Measurements from ENCODE around the gene PSKH1. TPM values are rescaled to one million over a fixed set of nuclear protein-coding genes. Genes with fewer than 3 reads are reported as not detected.

The PSKH1 gene
- total RNA-seq, 2 experiments from 2014 or later: 10.0 to 11.7 TPM

DNA sequence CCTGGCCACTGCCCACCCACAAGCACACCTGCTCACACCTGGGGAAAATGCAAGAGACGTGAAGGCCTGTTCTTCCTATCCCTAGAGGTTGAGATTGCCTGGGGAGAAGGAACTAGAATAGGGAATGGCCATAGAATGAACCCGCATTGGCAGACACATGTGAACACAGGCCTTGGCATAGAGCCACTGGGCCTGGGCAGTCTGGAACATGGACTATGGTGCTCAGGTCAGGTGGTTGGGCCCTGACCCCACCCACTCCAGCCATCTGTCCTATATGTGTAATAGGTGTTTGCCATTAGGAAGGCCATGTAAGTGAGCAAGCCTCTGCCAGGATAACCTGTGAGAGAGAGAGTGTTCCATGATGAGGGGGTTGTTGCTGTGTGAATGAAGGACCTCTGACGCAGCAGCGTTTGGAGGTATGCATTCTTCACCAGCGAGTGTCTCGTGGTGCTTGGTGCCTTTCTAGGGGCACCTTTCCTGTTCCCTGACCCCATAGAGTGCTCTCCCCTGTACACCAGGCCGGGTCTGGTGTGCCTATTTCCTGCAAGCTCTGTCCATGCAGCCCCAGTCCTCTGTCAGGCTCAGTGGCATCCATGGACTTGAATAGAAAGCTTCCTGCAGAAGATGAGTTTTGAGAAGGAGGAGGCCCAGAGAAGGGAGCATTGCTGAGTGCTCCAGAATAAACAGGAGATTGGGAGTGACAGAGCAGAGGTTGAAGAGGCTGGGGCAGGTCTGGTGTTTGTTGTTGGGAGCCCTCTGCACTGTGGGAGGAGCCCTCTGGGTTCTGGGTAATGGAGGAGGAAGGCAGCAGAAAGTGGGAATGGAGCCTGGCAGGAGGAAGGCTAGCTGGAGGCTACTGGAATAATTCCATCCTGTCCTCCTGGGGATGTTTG is 23.0 kb downstream of the PSKH1 start:
- DNase-seq: no peak
- Mint-ChIP-seq H3K4me1 (ENCODE audit: low read depth) (peaks cover 22% of the 10 kb centered on the region), H3K36me3 (peaks cover 1% of the 10 kb centered on the region), H3K4me3 (no peak overlapping the region), H3K27me3 (no peaks in the 10 kb centered on the region), H3K9me3 (no peaks in the 10 kb centered on the region), H3K27ac (no peak overlapping the region)
- intact Hi-C loops (cut with micrococcal nuclease): no loop called here
- CTCF ChIA-PET: interaction anchor here (1.5 to 1.7 kb wide), 2 partner anchors 12 to 32 kb away, joined by 5 read pairs; partner anchors contain the start of gene NRN1L
- POLR2A ChIA-PET: interaction anchor here (0.6 kb wide), 1 partner anchor 32 kb away, joined by 5 read pairs; the partner anchor contains the start of gene NRN1L

GRCh38 chr16:67917140-67917851 is 24.2 kb downstream of the PSKH1 start:
- H3K27ac Mint-ChIP-seq: peak overlapping the region; percentile 77
- no peaks in the 10 kb centered on the region for H3K27me3 Mint-ChIP-seq
- H3K9me3 Mint-ChIP-seq: no peaks in the 10 kb centered on the region
- intact Hi-C loops (cut with micrococcal nuclease): no loop called here
- ChIA-PET POLR2A (no interaction called here), CTCF (interaction anchor here (0.7 to 6.0 kb wide), 4 partner anchors 11 to 101 kb away, joined by 3 to 41 read pairs (median 15); partner anchors contain the start of gene NRN1L)
- H3K36me3 Mint-ChIP-seq: no peaks in the 10 kb centered on the region
- H3K4me1 Mint-ChIP-seq (ENCODE audit: low read depth): peaks cover 29% of the 10 kb centered on the region
- DNase-seq: no peak
- no peak overlapping the region for H3K4me3 Mint-ChIP-seq

- DNase-seq: peak; percentile 75
- Mint-ChIP-seq H3K4me3 (no peak overlapping the region), H3K27ac (peak overlapping the region; percentile 77), H3K36me3 (no peaks in the 10 kb centered on the region), H3K27me3 (no peaks in the 10 kb centered on the region), H3K9me3 (no peaks in the 10 kb centered on the region), H3K4me1 (ENCODE audit: low read depth) (peaks cover 31% of the 10 kb centered on the region)
- intact Hi-C loops (cut with micrococcal nuclease): loop anchor here (1.0 to 2.0 kb wide), 3 partner anchors 17 to 43 kb away; partner anchors contain the start of gene PSKH1
- POLR2A ChIA-PET: no interaction called here
- CTCF ChIA-PET: interaction anchor here (0.7 to 6.0 kb wide), 7 partner anchors 11 to 157 kb away, joined by 3 to 41 read pairs (median 3); partner anchors contain the start of genes NRN1L, RANBP10 and TSNAXIP1
These were observed 24.8 kb downstream of the PSKH1 start for GRCh38 chr16:67917852-67918236.

- CTCF ChIA-PET: interaction anchor here (1.1 to 6.0 kb wide), 3 partner anchors 36 to 104 kb away, joined by 3 to 41 read pairs (median 25); partner anchors contain the start of gene NRN1L
- H3K27ac Mint-ChIP-seq: no peak overlapping the region
- no peak overlapping the region for H3K4me3 Mint-ChIP-seq
- DNase-seq: no peak
- no peaks in the 10 kb centered on the region for H3K27me3 Mint-ChIP-seq
- H3K4me1 Mint-ChIP-seq (ENCODE audit: low read depth): peaks cover 31% of the 10 kb centered on the region
- H3K9me3 Mint-ChIP-seq: no peaks in the 10 kb centered on the region
- POLR2A ChIA-PET: no interaction called here
- H3K36me3 Mint-ChIP-seq: no peaks in the 10 kb centered on the region
- intact Hi-C loops (cut with micrococcal nuclease): loop anchor here (2.0 kb wide), 1 partner anchor 45 kb away; no protein-coding TSS in a partner anchor
These were observed 26.7 kb downstream of the PSKH1 start for GRCh38 chr16:67919622-67920221.

DNA sequence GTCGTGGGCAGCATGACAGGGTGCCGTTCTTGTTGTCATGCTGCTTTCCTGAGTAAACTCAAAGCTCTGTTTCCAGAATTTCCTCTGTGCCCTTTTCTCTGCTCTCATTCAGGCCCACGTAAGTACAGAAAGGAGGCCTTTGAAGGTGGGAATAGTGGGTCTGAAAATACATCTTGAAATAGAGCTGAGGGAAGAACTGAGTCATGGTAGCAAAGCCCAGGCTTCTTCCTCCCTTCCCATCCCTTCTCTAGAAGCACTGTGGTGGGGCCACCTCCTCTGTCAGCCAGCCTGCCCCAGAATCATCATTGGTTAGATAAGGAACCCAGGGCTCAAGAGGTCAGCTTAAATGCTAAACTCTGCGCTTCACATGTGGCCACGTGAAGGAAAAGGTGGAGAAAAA is 29.2 kb downstream of the PSKH1 start:
- H3K9me3 Mint-ChIP-seq: no peaks in the 10 kb centered on the region
- no peak overlapping the region for H3K4me3 Mint-ChIP-seq
- H3K27ac Mint-ChIP-seq: peak overlapping the region; percentile 85
- CTCF ChIA-PET: interaction anchor here (1.0 to 6.0 kb wide), 3 partner anchors 36 to 105 kb away, joined by 3 to 41 read pairs (median 6); partner anchors contain the start of gene NRN1L
- peaks cover 25% of the 10 kb centered on the region for H3K4me1 Mint-ChIP-seq (ENCODE audit: low read depth)
- H3K36me3 Mint-ChIP-seq: no peaks in the 10 kb centered on the region
- DNase-seq: no peak
- POLR2A ChIA-PET: no interaction called here
- intact Hi-C loops (cut with micrococcal nuclease): no loop called here
- H3K27me3 Mint-ChIP-seq: no peaks in the 10 kb centered on the region

GRCh38 chr16:67922740-67923139 is 29.7 kb downstream of the PSKH1 start:
- peak overlapping the region; percentile 85 for H3K27ac Mint-ChIP-seq

GRCh38 chr16:67923414-67924116 is 30.5 kb downstream of the PSKH1 start:
- Mint-ChIP-seq H3K27ac (no peak overlapping the region), H3K4me3 (no peak overlapping the region), H3K36me3 (peaks cover 2% of the 10 kb centered on the region), H3K4me1 (ENCODE audit: low read depth) (peaks cover 12% of the 10 kb centered on the region), H3K9me3 (no peaks in the 10 kb centered on the region), H3K27me3 (no peaks in the 10 kb centered on the region)
- CTCF ChIA-PET: interaction anchor here (2.2 to 6.0 kb wide), 2 partner anchors 40 to 107 kb away, joined by 6 to 41 read pairs; partner anchors contain the start of gene NRN1L
- POLR2A ChIA-PET: interaction anchor here (0.5 kb wide), 1 partner anchor 393 kb away, joined by 3 read pairs; no protein-coding TSS in a partner anchor
- no peak for DNase-seq
- intact Hi-C loops (cut with micrococcal nuclease): no loop called here

More at GRCh38 chr16:67922740-67923139, 29.7 kb downstream of the PSKH1 start:
- POLR2A ChIA-PET: no interaction called here
- H3K4me1 Mint-ChIP-seq (ENCODE audit: low read depth): peaks cover 20% of the 10 kb centered on the region
- H3K4me3 Mint-ChIP-seq: no peak overlapping the region
- H3K9me3 Mint-ChIP-seq: no peaks in the 10 kb centered on the region
- CTCF ChIA-PET: interaction anchor here (1.0 to 6.0 kb wide), 3 partner anchors 37 to 106 kb away, joined by 3 to 41 read pairs (median 6); partner anchors contain the start of gene NRN1L
- H3K27me3 Mint-ChIP-seq: no peaks in the 10 kb centered on the region
- no peaks in the 10 kb centered on the region for H3K36me3 Mint-ChIP-seq
- no peak for DNase-seq
- intact Hi-C loops (cut with micrococcal nuclease): no loop called here

DNA sequence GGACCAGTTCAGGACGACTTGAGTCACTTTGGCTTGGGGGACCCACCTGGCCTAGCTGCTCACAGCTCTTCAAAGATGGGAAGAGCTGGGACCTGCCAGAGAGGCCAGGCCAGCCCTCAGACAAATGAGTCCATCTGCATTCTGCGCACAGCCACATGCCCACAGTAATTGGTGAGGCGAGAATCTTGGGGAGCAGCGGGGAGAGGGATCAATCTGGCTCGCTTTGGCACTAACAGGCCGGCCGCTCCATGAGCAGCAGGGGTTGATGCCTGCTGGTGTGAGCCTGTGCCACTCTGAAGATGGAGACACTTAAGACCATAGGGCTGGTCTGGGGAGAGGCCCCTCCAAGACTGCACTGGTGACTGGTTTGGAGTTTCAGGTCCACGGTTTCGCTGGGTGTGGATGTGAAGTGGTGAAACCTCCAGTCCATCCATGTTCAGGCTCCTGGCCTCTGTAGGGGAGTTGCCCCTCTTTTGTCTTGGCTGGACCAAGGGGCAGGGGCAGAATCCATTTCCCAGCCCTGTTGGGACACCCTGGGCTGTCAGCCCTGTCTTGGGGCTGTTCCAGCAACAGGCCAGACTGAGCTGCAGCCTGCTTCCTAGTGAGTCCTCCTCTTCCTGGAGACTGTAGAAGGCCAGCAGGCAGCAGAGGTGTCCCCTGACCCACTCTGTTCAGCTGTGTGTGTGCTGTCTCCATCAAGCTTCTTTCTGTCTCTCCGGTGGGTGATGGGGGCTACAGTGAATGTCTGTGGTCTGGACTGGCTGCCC is 31.3 kb downstream of the PSKH1 start:
- H3K27ac Mint-ChIP-seq: no peak overlapping the region
- ChIA-PET POLR2A (interaction anchor here (0.5 to 0.9 kb wide), 3 partner anchors 11 to 393 kb away, joined by 3 read pairs; no protein-coding TSS in a partner anchor), CTCF (interaction anchor here (0.8 to 5.4 kb wide), 6 partner anchors 18 to 403 kb away, joined by 3 to 62 read pairs (median 5); partner anchors contain the start of gene NRN1L)
- H3K4me3 Mint-ChIP-seq: no peak overlapping the region
- peaks cover 2% of the 10 kb centered on the region for H3K36me3 Mint-ChIP-seq
- peaks cover 12% of the 10 kb centered on the region for H3K4me1 Mint-ChIP-seq (ENCODE audit: low read depth)
- no peaks in the 10 kb centered on the region for H3K9me3 Mint-ChIP-seq
- intact Hi-C loops (cut with micrococcal nuclease): no loop called here
- no peak for DNase-seq
- no peaks in the 10 kb centered on the region for H3K27me3 Mint-ChIP-seq

DNA sequence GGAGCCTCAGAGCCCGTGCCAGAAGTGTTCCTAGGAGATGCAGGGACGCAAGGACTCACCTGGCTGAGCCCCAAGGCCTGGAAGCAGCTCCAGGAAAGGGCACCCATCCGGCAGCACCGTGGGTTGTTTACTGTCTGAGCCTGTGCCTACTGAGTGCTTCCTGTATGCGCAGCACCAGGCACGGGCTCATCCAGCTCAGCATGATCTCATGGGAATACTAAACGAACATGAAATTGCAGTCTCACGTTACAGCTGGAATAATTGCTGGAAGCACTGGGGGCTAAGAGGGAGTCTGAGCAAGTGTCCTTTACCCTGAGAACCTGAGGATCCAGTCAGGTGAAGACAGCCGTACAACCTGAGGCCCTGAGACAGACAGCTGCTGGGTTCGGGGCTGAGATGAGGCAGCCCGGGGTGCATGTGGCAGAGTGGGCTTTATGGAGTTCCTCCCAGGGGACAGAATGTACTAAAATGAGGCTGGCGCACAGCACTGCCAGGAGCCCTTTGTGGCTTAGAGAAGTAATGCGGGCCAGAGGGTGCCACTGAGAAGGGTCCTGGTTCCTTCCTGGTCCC is 33.2 kb downstream of the PSKH1 start:
- Mint-ChIP-seq H3K27me3 (no peaks in the 10 kb centered on the region), H3K4me1 (ENCODE audit: low read depth) (peaks cover 12% of the 10 kb centered on the region), H3K36me3 (peaks cover 6% of the 10 kb centered on the region), H3K4me3 (no peak overlapping the region), H3K9me3 (no peaks in the 10 kb centered on the region), H3K27ac (peak overlapping the region; percentile 58)
- no peak for DNase-seq
- CTCF ChIA-PET: interaction anchor here (1.0 to 5.4 kb wide), 4 partner anchors 43 to 115 kb away, joined by 4 to 62 read pairs (median 8); partner anchors contain the start of gene NRN1L
- intact Hi-C loops (cut with micrococcal nuclease): loop anchor here (5.0 kb wide), 1 partner anchor 404 kb away; no protein-coding TSS in a partner anchor
- POLR2A ChIA-PET: no interaction called here

Measured in activated CD4-positive, alpha-beta memory T cell treated with anti-CD3 and anti-CD28 coated beads for 36 hours (primary cell).